ENCODE results near the gene CNOT9. TPM values are rescaled to one million over a fixed set of nuclear protein-coding genes. Genes with fewer than 3 reads are reported as not detected.

Gene CNOT9, protein sequence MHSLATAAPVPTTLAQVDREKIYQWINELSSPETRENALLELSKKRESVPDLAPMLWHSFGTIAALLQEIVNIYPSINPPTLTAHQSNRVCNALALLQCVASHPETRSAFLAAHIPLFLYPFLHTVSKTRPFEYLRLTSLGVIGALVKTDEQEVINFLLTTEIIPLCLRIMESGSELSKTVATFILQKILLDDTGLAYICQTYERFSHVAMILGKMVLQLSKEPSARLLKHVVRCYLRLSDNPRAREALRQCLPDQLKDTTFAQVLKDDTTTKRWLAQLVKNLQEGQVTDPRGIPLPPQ
- total RNA-seq, result 39.6 and 68.0 TPM in 2 replicates

DNA sequence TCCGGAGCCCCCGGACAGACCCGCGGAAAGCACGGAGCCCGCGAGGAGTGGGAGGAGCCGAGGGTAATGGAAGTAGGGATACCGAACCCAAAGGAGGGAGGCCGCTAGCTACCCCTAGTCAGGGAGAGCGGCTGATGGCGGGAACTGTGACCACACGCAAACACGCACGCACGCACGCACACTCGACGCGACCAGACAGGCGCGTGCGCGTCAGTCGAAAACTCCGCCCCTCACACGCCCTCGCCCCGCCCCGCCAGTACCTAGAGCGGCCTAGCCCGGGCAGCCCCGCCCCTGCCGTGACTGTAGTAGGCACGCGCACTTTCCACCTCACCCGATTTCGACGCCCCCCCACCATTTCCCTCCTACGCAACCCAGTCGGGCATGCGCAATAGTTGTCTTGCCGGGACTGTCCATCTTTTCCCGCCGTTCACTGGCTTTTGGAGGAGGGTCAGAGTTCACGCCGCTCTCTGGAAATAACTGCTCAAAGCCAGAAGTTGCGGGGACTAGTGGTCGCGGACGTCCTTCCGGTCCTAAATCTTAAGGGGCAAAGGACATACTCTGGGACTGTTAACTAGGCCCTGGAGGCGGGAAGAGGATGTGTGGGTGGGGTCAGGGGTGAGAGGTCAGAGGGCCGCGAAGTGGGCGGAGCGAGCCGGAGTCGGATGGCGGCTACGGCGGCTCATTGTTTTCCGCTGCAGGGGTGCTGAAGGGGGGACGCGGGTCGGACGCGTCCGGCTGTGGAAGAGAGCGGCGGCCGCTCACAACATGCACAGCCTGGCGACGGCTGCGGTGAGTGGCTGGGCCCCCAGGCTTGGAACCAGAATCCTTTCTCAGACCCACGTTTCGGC is at the start of gene CNOT9, which contains the start of gene USP37:
CNOT9 (plus strand) TSS at position 650 of the 848 bp plus-strand sequence; CDS start at position 766, 116 bp downstream.
USP37 (minus strand) TSS at position 162 of the 848 bp plus-strand sequence. CDS start 9,698 bp downstream, outside the sequence.

DNA sequence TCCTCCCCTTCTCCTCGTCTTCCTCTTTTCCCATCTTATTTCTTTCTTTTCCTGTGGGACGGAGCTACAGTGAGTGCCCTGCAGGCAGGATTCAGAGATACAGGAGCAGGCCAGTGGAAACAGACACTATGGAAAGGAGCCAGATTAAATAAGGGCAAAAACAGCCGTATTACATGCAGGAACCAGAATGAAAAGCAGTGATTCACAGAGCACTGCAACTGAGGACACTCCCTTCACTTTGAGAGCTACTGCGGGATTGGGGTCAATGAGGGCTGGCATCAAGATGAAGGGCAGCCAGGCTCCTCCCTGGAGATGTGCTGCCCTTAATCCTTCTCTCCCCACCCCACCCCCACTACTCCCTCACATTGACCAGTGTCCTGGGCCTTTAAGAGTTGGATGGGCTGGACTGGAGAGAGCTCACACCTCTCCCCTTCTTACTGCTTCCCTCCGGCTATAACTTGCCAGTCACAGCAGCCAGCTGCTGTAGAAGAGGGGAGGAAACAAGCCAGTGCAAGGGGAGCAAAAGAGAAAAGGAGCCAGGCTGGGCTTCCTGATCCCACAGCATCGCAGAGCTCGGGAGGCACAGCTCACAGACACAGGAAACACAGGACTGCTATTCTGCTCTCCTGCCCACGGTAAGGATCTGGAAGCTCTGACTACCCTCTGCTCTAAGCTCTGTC is 38.9 kb downstream of the CNOT9 start, which contains the start of gene PLCD4:
PLCD4 (plus strand) TSS at position 464 of the 680 bp plus-strand sequence. CDS start 7,841 bp downstream, outside the sequence.

Other genes with a start within 250 kb of the CNOT9 start
- not detected in 2 replicates for gene CATIP, start 212.0 kb upstream of the CNOT9 start, total RNA-seq
- gene SLC11A1, start 186.6 kb upstream of the CNOT9 start, total RNA-seq, result 0.13 TPM in 1 of 2 replicates, not detected in the other
- gene CTDSP1, start 169.0 kb upstream of the CNOT9 start, total RNA-seq, result 56.8 and 77.9 TPM in 2 replicates
- gene VIL1, start 149.7 kb upstream of the CNOT9 start, total RNA-seq, result not detected in 2 replicates
- 5.5 and 6.6 TPM in 2 replicates for gene USP37, start 488 bp upstream of the CNOT9 start, total RNA-seq
- 0.13 and 9.3 TPM in 2 replicates for gene PLCD4, start 39.1 kb downstream of the CNOT9 start, total RNA-seq
- gene ZNF142, start 90.8 kb downstream of the CNOT9 start, total RNA-seq, result 11.2 and 16.9 TPM in 2 replicates
- gene BCS1L, start 90.8 kb downstream of the CNOT9 start, total RNA-seq, result 30.1 and 45.3 TPM in 2 replicates
- 24.0 and 24.7 TPM in 2 replicates for gene RNF25, start 103.2 kb downstream of the CNOT9 start, total RNA-seq
- gene STK36, start 103.2 kb downstream of the CNOT9 start, total RNA-seq, result 7.6 and 25.6 TPM in 2 replicates
- 6.3 and 7.9 TPM in 2 replicates for gene TTLL4, start 142.0 kb downstream of the CNOT9 start, total RNA-seq
- gene CYP27A1, start 213.3 kb downstream of the CNOT9 start, total RNA-seq, result 13.3 and 30.4 TPM in 2 replicates